SK-N-SH treated with all-trans-retinoic acid at 6 μM for 48 hours (cell line): ENCODE results near the gene PSMD8.

Experiments used
- ATAC-seq: fragments of 200-7000 bp; cut with Tn5 transposase; 3 replicates; pipeline ENCODE4 v1.9.1; 2020; ENCODE audit warnings: mild to moderate bottlenecking, moderate library complexity
- ARNTL ChIP-seq: fragments of 450-650 bp; formaldehyde crosslinking; IDR thresholded peaks from 2 replicates; pipeline ENCODE4 v1.5.0; 2020; ENCODE audit warnings: low read depth, mild to moderate bottlenecking, moderate library complexity, borderline replicate concordance
- BACH2 ChIP-seq: fragments of 250-450 bp; sonication (Bioruptor Pico); IDR thresholded peaks from 2 replicates; pipeline ENCODE4 v1.9.0; 2021; ENCODE audit warnings: mild to moderate bottlenecking, borderline replicate concordance
- CSDC2 ChIP-seq: fragments of 250-450 bp; sonication (Bioruptor Pico); IDR thresholded peaks from 2 replicates; pipeline ENCODE4 v1.5.0; 2020; ENCODE audit warnings: mild to moderate bottlenecking, moderate library complexity
- CSRNP3 ChIP-seq: fragments of 250-450 bp; sonication (Bioruptor Pico); IDR thresholded peaks from 2 replicates; pipeline ENCODE4 v1.5.1; 2021; ENCODE audit warnings: mild to moderate bottlenecking, moderate library complexity
- ESRRG ChIP-seq: fragments of 250-450 bp; sonication (Bioruptor Pico); IDR thresholded peaks from 2 replicates; pipeline ENCODE4 v1.6.1; 2021; ENCODE audit warnings: mild to moderate bottlenecking
- GLIS3 ChIP-seq: fragments of 250-450 bp; sonication (Bioruptor Pico); IDR thresholded peaks from 2 replicates; pipeline ENCODE4 v1.5.0; 2020; ENCODE audit warnings: mild to moderate bottlenecking, moderate library complexity
- ISL1 ChIP-seq: fragments of 250-450 bp; sonication (Bioruptor Pico); IDR thresholded peaks from 2 replicates; pipeline ENCODE4 v2.1.2; 2022; ENCODE audit warnings: mild to moderate bottlenecking, moderate library complexity
- OSR1 ChIP-seq: fragments of 250-450 bp; sonication (Bioruptor Pico); IDR thresholded peaks from 2 replicates; pipeline ENCODE4 v1.8.0; 2022; ENCODE audit warnings: moderate library complexity, mild to moderate bottlenecking, inconsistent platforms
- POU6F1 ChIP-seq: fragments of 250-450 bp; sonication (Bioruptor Pico); IDR thresholded peaks from 2 replicates; pipeline ENCODE4 v1.8.0; 2021; ENCODE audit warnings: low read depth, mild to moderate bottlenecking, moderate library complexity, borderline replicate concordance
- PPARA ChIP-seq: fragments of 250-450 bp; sonication (Bioruptor Pico); IDR thresholded peaks from 2 replicates; pipeline ENCODE4 v1.5.0; 2020; ENCODE audit warnings: mild to moderate bottlenecking, borderline replicate concordance
- RARB ChIP-seq: fragments of 250-450 bp; sonication (Bioruptor Pico); IDR thresholded peaks from 2 replicates; pipeline ENCODE4 v1.8.0; 2021; ENCODE audit warnings: mild to moderate bottlenecking, moderate library complexity
- SNAI2 ChIP-seq: fragments of 250-450 bp; sonication (Bioruptor Pico); IDR thresholded peaks from 2 replicates; pipeline ENCODE4 v1.5.0; 2020; ENCODE audit warnings: mild to moderate bottlenecking, moderate library complexity
- TOX ChIP-seq: fragments of 250-450 bp; sonication (Bioruptor Pico); IDR thresholded peaks from 2 replicates; pipeline ENCODE4 v1.8.0; 2021; ENCODE audit warnings: mild to moderate bottlenecking, moderate library complexity, borderline replicate concordance
- ZC3H10 ChIP-seq: fragments of 250-450 bp; sonication (Bioruptor Pico); IDR thresholded peaks from 2 replicates; pipeline ENCODE4 v1.5.1; 2021; ENCODE audit warnings: mild to moderate bottlenecking, moderate library complexity
- ZFP3 ChIP-seq: fragments of 250-450 bp; sonication (Bioruptor Pico); IDR thresholded peaks from 2 replicates; pipeline ENCODE4 v1.5.0; 2020; ENCODE audit warnings: mild to moderate bottlenecking, moderate library complexity
- ZFP30 ChIP-seq: fragments of 450-650 bp; formaldehyde crosslinking; IDR thresholded peaks from 2 replicates; pipeline ENCODE4 v1.5.0; 2022; ENCODE audit warnings: mild to moderate bottlenecking, moderate library complexity
- ZNF70 ChIP-seq: fragments of 450-650 bp; formaldehyde crosslinking; IDR thresholded peaks from 2 replicates; pipeline ENCODE4 v1.5.0; 2020; ENCODE audit warnings: mild to moderate bottlenecking, moderate library complexity
- ZNF8 ChIP-seq: fragments of 450-650 bp; formaldehyde crosslinking; IDR thresholded peaks from 2 replicates; pipeline ENCODE4 v1.5.0; 2020; ENCODE audit warnings: mild to moderate bottlenecking, moderate library complexity
- TF ChIP-seq, protein P1 (sequence below): fragments of 250-450 bp; sonication (Bioruptor Pico); IDR thresholded peaks from 2 replicates; pipeline ENCODE4 v1.5.1; 2020; ENCODE audit warnings: low read depth, mild to moderate bottlenecking, moderate library complexity
- TF ChIP-seq, protein P2 (sequence below): fragments of 250-450 bp; sonication (Bioruptor Pico); IDR thresholded peaks from 2 replicates; pipeline ENCODE4 v1.5.0; 2020; ENCODE audit warnings: mild to moderate bottlenecking, moderate library complexity

The PSMD8 gene

GRCh38 chr19:38370299-38370698 lies 4.1 kb upstream of the PSMD8 start:
- no peak for ATAC-seq
- TF ChIP-seq ZC3H10 (CRISPR knock-in tag) (no peak), ZNF70 (no peak), ARNTL (CRISPR knock-in tag) (no peak), ZFP30 (CRISPR knock-in tag) (no peak), ISL1 (no peak), CSDC2 (no peak), ZFP3 (CRISPR knock-in tag) (no peak), RARB (CRISPR knock-in tag) (no peak), BACH2 (CRISPR knock-in tag) (no peak), ZNF8 (CRISPR knock-in tag) (no peak), PPARA (CRISPR knock-in tag) (no peak)
- TF ChIP-seq, protein P1, sequence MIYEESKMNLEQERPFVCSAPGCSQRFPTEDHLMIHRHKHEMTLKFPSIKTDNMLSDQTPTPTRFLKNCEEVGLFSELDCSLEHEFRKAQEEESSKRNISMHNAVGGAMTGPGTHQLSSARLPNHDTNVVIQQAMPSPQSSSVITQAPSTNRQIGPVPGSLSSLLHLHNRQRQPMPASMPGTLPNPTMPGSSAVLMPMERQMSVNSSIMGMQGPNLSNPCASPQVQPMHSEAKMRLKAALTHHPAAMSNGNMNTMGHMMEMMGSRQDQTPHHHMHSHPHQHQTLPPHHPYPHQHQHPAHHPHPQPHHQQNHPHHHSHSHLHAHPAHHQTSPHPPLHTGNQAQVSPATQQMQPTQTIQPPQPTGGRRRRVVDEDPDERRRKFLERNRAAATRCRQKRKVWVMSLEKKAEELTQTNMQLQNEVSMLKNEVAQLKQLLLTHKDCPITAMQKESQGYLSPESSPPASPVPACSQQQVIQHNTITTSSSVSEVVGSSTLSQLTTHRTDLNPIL: no peak
- TF ChIP-seq, protein P2, sequence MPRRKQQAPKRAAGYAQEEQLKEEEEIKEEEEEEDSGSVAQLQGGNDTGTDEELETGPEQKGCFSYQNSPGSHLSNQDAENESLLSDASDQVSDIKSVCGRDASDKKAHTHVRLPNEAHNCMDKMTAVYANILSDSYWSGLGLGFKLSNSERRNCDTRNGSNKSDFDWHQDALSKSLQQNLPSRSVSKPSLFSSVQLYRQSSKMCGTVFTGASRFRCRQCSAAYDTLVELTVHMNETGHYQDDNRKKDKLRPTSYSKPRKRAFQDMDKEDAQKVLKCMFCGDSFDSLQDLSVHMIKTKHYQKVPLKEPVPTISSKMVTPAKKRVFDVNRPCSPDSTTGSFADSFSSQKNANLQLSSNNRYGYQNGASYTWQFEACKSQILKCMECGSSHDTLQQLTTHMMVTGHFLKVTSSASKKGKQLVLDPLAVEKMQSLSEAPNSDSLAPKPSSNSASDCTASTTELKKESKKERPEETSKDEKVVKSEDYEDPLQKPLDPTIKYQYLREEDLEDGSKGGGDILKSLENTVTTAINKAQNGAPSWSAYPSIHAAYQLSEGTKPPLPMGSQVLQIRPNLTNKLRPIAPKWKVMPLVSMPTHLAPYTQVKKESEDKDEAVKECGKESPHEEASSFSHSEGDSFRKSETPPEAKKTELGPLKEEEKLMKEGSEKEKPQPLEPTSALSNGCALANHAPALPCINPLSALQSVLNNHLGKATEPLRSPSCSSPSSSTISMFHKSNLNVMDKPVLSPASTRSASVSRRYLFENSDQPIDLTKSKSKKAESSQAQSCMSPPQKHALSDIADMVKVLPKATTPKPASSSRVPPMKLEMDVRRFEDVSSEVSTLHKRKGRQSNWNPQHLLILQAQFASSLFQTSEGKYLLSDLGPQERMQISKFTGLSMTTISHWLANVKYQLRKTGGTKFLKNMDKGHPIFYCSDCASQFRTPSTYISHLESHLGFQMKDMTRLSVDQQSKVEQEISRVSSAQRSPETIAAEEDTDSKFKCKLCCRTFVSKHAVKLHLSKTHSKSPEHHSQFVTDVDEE (CRISPR knock-in tag): no peak
- TF ChIP-seq, all 23 proteins: peak for 0

DNA sequence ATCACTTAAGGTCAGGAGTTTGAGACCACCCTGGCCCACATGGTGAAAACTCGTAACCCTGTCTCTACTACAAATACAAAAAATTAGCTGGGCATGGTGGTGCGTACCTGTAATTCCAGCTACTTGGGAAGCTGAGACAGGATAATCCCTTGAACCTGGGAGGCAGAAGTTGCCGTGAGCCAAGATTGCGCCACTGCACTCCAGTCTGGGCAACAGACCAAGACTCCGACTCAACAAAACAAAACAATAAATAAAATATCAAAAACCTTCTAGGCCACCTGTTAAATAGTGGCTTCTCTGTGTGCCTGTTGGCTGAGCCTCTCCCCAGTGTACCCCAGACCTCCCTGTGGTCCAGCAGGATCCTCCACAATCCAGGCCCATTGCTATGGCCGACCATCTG lies 3.3 kb upstream of the PSMD8 start:
- TF ChIP-seq, protein P2 (CRISPR knock-in tag): no peak
- no peak for TF ChIP-seq OSR1 (CRISPR knock-in tag)
- TF ChIP-seq ZC3H10 (CRISPR knock-in tag): no peak
- no peak for TF ChIP-seq GLIS3 (CRISPR knock-in tag)
- TF ChIP-seq ZFP3 (CRISPR knock-in tag): no peak
- TF ChIP-seq CSRNP3 (CRISPR knock-in tag): no peak
- TF ChIP-seq RARB (CRISPR knock-in tag): no peak
- TF ChIP-seq POU6F1 (CRISPR knock-in tag): no peak
- TF ChIP-seq SNAI2 (CRISPR knock-in tag): no peak
- ATAC-seq: no peak

DNA sequence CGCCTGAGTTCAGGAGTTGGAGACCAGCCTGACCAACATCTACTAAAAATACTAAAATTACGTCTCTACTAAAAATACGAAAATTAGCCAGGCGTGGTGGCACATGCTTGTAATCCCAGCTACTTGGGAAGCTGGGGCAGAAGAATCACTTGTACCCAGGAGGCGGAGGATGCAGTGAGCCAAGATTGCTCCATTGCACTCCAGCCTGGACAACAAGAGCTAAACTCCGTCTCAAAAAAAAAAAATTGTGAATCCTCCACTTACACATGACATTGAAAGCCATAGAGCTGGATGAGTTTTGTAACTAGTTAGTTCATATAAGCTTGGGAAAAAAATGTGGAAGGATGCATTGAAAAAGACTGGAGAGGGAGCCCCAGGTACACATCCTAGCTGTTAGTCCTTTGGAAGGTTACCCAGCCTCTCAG lies 452 bp upstream of the PSMD8 start:
- no peak for TF ChIP-seq ESRRG (CRISPR knock-in tag)
- no peak for TF ChIP-seq POU6F1 (CRISPR knock-in tag)
- TF ChIP-seq TOX (CRISPR knock-in tag): no peak
- ATAC-seq: no peak
